GM12892 (cell line): ENCODE measurements around the gene CEBPG.

Source experiments
- POLR2A ChIP-seq: IDR thresholded peaks from 2 replicates; pipeline ENCODE4 v1.6.1; 2011; ENCODE audit warnings: low read depth, low read length, control low read depth
- POLR2AphosphoS5 ChIP-seq: IDR thresholded peaks from 2 replicates; pipeline ENCODE4 v1.6.1; 2011; ENCODE audit warnings: low read depth, low read length, control low read depth
- TAF1 ChIP-seq: IDR thresholded peaks from 2 replicates; pipeline ENCODE4 v1.6.1; 2011; ENCODE audit warnings: low read depth, mild to moderate bottlenecking, control low read depth, low read length, borderline replicate concordance

DNA sequence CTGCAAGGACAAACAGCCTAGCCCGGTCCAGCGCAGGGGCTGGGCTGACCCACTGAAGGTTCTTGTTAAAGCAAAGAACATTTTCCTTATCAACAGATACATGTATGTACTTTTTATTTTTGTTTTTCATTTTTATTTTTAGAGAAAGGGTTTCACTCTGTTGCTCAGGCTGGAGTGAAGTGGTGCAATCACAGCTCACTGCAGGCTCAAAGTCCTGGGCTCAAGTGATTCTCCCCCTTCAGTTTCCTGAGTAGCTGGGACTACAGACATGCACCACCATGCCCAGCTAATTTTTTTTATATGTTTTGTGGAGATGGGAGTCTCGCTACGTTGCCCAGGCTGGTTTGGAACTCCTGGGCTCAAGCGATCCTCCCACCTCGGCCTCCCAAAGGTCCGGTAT lies 47.9 kb downstream of the CEBPG start:
- no peak for TF ChIP-seq POLR2A
- no peak for TF ChIP-seq POLR2AphosphoS5
- TF ChIP-seq TAF1 = no peak
